ENCODE data around the gene SGSM2.

DNA sequence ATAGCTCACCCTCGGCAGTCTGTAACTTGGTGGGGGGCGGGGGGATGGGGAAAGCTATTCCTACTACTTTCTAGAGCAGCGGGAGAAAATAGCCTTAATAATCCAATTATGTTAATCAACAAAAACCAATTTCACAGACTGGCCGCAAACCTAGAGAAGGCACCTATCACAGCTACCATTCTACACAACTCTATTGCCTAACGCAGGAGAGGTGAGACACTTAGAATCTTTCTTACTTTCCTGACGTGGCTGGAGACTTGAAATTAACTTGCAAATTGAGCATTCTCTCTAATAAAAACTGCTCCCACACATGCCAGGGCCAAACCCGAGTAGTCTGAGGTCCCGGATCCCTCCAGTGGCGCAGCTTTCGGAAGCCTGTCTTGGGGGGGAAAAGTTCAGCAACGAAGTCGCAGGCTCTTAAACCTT lies 34.5 kb upstream of the SGSM2 start:
- no peak for TF ChIP-seq RAD21 (IDR thresholded peaks at IDR 0.05)
- TF ChIP-seq, protein P1, sequence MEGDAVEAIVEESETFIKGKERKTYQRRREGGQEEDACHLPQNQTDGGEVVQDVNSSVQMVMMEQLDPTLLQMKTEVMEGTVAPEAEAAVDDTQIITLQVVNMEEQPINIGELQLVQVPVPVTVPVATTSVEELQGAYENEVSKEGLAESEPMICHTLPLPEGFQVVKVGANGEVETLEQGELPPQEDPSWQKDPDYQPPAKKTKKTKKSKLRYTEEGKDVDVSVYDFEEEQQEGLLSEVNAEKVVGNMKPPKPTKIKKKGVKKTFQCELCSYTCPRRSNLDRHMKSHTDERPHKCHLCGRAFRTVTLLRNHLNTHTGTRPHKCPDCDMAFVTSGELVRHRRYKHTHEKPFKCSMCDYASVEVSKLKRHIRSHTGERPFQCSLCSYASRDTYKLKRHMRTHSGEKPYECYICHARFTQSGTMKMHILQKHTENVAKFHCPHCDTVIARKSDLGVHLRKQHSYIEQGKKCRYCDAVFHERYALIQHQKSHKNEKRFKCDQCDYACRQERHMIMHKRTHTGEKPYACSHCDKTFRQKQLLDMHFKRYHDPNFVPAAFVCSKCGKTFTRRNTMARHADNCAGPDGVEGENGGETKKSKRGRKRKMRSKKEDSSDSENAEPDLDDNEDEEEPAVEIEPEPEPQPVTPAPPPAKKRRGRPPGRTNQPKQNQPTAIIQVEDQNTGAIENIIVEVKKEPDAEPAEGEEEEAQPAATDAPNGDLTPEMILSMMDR (IDR thresholded peaks at IDR 0.05; ENCODE audit: low read depth, low read length, missing input control): no peak
- no peak for TF ChIP-seq YY1 (IDR thresholded peaks at IDR 0.05)
- TF ChIP-seq EGR1 (IDR thresholded peaks at IDR 0.05; ENCODE audit: low read depth in 2 of 2): no peak
- no peak for TF ChIP-seq TAF1 (conservative IDR thresholded peaks at IDR 0.05)
- TF ChIP-seq, protein P2, sequence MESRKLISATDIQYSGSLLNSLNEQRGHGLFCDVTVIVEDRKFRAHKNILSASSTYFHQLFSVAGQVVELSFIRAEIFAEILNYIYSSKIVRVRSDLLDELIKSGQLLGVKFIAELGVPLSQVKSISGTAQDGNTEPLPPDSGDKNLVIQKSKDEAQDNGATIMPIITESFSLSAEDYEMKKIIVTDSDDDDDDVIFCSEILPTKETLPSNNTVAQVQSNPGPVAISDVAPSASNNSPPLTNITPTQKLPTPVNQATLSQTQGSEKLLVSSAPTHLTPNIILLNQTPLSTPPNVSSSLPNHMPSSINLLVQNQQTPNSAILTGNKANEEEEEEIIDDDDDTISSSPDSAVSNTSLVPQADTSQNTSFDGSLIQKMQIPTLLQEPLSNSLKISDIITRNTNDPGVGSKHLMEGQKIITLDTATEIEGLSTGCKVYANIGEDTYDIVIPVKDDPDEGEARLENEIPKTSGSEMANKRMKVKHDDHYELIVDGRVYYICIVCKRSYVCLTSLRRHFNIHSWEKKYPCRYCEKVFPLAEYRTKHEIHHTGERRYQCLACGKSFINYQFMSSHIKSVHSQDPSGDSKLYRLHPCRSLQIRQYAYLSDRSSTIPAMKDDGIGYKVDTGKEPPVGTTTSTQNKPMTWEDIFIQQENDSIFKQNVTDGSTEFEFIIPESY (IDR thresholded peaks at IDR 0.05): no peak
- no peak for TF ChIP-seq SP1 (IDR thresholded peaks at IDR 0.05)
- no peak for TF ChIP-seq FOXA1 (IDR thresholded peaks at IDR 0.05)
- TF ChIP-seq, protein P3, sequence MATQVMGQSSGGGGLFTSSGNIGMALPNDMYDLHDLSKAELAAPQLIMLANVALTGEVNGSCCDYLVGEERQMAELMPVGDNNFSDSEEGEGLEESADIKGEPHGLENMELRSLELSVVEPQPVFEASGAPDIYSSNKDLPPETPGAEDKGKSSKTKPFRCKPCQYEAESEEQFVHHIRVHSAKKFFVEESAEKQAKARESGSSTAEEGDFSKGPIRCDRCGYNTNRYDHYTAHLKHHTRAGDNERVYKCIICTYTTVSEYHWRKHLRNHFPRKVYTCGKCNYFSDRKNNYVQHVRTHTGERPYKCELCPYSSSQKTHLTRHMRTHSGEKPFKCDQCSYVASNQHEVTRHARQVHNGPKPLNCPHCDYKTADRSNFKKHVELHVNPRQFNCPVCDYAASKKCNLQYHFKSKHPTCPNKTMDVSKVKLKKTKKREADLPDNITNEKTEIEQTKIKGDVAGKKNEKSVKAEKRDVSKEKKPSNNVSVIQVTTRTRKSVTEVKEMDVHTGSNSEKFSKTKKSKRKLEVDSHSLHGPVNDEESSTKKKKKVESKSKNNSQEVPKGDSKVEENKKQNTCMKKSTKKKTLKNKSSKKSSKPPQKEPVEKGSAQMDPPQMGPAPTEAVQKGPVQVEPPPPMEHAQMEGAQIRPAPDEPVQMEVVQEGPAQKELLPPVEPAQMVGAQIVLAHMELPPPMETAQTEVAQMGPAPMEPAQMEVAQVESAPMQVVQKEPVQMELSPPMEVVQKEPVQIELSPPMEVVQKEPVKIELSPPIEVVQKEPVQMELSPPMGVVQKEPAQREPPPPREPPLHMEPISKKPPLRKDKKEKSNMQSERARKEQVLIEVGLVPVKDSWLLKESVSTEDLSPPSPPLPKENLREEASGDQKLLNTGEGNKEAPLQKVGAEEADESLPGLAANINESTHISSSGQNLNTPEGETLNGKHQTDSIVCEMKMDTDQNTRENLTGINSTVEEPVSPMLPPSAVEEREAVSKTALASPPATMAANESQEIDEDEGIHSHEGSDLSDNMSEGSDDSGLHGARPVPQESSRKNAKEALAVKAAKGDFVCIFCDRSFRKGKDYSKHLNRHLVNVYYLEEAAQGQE (IDR thresholded peaks at IDR 0.05): no peak
- TF ChIP-seq RXRA (IDR thresholded peaks at IDR 0.05): no peak
- TF ChIP-seq NR2F2 (IDR thresholded peaks at IDR 0.05): no peak
- no peak for TF ChIP-seq HNF4A (conservative IDR thresholded peaks at IDR 0.05)
- no peak for TF ChIP-seq GABPA (IDR thresholded peaks at IDR 0.05 in 1 of 2, conservative IDR thresholded peaks at IDR 0.05 in 1 of 2)
- TF ChIP-seq, protein P4, sequence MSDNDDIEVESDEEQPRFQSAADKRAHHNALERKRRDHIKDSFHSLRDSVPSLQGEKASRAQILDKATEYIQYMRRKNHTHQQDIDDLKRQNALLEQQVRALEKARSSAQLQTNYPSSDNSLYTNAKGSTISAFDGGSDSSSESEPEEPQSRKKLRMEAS (IDR thresholded peaks at IDR 0.05): no peak

Measured in liver (tissue), 3 donors.